B cell (primary cell): ENCODE measurements around the gene ITIH3.

Experiments
- CTCF ChIP-seq: fragments of 200-600 bp; IDR thresholded peaks from one replicate; pipeline ENCODE4 v1.8.0; 2022; ENCODE audit warnings: antibody characterized with exemption, mild to moderate bottlenecking
- EZH2 ChIP-seq: IDR thresholded peaks from 2 replicates; pipeline ENCODE4 v1.6.1; 2012; ENCODE audit warnings: borderline replicate concordance, low read depth, mild to moderate bottlenecking, moderate library complexity, low read length; ENCODE audit not compliant: insufficient read depth, poor library complexity, severe bottlenecking

- TF ChIP-seq CTCF (no peak), EZH2 (no peak)
Measured at GRCh38 chr3:52843881-52844280, 49.3 kb downstream of the ITIH3 start.
